NCI-H1694 (cell line): ENCODE results near the gene DBF4B.
"Not testable (repeated sequence)": the region's sequence is repeated elsewhere in the genome, so short reads cannot be mapped to it uniquely, and the experiment has no call there.

Experiments
- DNase-seq: peaks from one replicate; lab custom pipeline; 2025; lab: John Stamatoyannopoulos, UW

Gene DBF4B

GRCh38 chr17:44708401-44709263 is at the start of gene DBF4B:
Gene DBF4B (plus strand): TSS chr17:44708665. CDS start chr17:44708821, 156 bp downstream.
- DNase-seq: peak; percentile 84

DNA sequence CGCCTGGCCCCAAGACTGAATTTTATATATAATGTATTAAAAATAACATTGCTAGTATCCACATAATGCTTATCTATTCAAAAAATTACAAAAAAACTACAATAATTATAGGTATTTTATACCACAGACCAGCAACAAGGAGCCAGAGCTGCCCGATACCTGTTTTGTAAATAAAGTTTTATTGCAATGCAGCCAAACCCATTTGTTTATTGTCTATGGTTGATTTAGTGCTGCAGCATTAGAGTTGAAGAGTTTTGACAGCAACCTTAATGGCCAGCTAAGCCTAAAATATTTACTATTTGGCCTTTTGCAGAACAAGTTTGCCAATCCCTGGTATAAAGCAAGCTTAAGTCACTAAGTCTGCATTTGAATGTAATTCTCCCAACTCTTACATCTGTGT is 46.6 kb upstream of the DBF4B start:
- no peak for DNase-seq

- no peak for DNase-seq
Measured at GRCh38 chr17:44663095-44663494, 45.4 kb upstream of the DBF4B start.

- DNase-seq: no peak
Measured at GRCh38 chr17:44664867-44665266, 43.6 kb upstream of the DBF4B start.

GRCh38 chr17:44666006-44666405 is 42.5 kb upstream of the DBF4B start:
- DNase-seq: no peak

DNA sequence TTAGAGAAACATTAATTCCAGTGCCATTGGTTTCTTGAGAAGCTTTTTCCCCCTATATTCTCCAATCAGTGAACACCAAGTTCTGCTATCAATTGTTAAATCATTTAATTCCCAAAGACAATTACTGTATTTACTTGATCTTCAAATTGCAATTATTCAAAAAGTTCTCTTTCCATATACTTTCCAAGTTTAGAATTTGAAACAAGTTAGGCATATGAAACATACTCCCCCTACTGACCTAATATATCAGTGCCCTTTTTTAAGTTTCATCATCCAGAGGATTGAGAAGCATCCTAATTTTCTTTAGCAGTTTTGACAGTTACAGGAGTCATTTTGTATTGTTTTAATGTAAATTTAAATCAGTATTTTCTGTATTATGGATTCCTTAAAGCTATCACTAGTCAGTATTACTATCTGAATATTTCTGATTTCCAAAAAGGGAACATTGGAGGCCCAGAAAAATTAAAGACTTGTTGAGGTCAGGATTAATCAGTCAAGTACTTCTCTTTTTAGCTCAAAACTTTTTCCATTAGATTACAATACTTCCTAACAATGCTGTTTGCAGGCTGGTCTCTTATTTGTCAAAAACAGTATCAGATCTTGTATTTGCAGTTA is 35.9 kb upstream of the DBF4B start:
- DNase-seq: no peak

DNA sequence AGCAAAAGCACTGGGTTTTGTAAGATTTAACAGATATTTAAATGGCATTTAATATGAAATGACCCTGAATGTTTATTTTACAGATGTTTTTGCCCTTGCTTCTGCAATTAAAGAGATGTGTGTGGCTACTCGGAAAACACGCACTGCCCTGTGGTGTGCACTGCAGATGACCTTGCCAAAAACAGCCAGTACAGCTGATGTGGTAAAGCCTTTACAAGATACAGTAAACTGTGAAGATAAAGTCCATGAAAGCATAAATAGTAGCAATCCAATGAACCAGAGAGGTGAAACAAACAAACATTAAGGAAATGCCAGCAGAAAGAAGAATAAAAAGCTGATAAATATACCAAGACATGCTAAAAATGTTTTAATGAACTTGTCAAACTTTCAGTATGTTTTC is 34.6 kb upstream of the DBF4B start:
- DNase-seq: no peak

DNA sequence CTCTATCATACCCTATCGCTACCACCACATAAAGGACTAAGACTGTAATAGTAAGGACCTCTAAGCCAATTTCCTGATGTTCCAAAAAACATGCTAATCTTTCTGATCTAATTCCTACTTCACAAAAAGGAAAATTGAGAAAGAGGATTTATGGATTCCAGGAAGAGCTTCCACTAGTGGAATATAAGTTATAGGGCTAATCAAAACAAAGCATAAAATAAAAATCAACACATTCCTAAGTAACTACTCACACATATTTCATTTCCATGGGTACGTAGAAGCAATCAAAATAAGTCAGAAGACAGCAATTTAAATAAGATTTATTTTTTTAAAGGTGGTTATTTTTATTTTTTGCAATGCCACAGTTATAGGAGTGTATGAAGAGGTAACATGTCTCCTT is 31.3 kb upstream of the DBF4B start:
- no peak for DNase-seq

DNA sequence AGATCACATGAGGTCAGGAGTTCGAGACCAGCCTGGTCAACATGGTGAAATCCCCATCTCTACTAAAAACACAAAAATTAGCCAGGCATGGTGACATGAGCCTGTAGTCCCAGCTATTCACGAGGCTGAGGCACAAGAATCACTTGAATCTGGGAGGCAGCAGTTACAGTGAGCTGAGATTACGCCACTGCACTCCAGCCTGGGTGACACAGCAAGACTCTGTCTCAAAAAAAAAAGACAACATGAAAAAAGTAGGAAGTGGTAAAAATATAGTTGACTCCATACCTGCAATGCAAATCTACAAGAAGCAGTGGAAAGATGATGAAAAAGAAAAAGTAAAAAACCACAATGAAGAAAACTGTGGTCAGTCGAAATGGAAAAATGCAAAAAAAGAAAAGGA is 25.2 kb upstream of the DBF4B start:
- DNase-seq: not testable (repeated sequence)

DNA sequence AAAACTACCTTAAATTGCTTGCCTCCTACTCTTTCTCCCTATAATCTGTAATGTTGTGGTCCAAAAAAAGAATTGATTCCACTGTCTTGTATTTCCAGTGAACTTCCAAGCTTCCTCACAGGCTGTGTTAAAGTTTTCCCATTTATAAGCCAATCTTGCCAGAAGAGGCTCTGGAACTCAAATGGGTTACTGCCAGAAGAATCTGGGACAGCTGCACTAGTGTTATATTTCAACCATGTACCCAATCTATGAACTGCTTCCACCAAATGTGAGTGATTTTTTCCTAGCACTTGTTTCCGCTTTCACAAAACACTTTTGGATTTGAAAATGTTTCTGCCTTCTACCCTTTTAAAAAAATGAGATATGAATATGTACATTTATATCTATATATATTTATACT is 20.7 kb upstream of the DBF4B start:
- no peak for DNase-seq

DNA sequence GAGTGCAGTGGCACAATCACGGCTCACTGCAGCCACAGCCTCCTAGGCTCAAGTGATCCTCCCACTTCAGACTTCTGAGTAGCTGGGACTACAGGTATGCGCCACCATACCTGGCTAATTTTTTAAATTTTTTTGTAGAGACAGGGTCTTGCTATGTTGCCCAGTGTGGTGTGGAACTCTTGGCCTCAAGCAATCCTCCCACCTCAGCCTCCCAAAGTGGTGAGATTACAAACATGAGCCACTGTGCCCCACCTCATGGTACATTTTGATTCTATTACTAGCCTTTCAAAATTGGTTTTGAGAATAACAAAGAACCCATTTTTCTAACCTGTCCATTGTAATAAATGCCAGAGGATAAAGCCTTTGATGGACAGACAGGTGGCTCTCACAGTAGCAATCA is 20.3 kb upstream of the DBF4B start:
- DNase-seq: no peak

DNA sequence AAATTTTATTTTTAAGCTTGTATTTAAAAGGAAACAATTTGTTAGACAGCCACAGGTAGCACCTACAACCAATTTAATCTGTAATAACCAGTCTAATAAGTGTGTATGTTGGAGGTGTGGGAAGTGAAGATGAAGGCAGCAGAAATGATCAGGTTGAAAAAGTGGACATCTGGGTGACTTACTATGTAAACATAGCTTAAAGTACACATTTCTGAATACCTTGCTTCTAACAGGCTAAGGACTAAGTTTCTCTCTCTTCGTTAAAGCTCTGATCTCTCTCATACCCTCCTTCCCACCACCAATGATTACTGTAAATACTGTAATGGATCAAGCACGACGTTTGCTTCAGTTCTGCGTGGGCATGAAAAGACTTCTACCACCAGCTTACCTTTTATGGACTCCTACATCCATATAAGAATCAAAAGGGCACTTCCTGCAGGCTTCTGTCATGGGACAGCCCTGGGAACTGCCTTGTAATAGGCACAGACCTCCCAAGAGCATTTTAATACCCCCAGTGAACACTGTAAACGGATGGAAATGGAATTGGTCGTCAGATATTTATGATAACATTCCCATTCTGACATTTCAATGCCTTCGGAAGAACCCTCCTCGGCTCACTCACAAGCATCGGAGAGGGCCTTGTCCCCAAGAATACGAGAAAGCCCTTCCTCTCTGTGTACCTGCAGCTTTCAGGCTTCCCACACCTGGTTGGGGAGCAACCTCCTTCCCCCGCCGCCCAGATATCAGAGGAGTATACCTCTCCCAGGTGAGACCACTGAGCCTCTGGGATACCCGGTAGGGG is 19.6 kb upstream of the DBF4B start:
- DNase-seq: no peak

DNA sequence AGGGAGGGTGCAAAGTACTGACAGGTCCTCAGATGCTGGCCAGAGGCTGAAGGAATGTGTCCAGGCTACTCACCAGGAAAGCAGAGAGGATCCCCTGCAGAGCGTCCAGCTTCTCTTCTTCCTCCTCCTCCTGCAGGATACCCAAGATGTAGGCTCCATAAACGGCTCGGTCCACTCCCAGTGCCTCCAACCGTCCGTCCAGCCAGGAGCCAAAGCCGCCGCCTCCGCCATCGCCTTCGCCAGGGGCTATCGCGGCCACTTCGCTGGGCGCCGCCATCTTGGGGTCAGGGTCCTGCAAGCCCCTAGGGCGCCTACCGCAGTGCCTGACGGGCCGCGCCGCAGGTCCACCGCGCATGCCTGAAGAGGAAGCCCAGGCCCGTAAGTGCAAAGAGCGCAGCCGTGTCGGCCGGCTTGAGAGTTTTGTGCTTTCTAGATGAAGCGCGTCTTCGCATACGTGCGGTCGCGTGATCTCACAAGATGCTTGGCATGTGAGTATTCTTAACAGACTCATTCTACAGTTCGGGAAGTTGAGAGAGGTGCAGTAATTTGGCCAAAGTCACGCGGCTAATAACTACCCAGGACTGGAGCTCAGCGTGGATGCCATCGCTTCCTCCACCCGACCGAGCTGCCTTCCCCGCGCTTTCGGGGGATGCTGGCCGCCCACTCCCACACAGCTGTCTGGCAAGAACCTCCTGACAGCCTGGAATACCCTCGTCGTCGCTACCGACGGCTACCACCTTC is 18.8 kb upstream of the DBF4B start, which contains the start of gene CCDC43:
CCDC43 (minus strand) TSS at position 300 of the 741 bp plus-strand sequence; CDS start at position 277, 23 bp downstream.
- DNase-seq: peak; percentile 77

GRCh38 chr17:44690746-44691306 is 17.6 kb upstream of the DBF4B start:
- DNase-seq: not testable (repeated sequence)

DNA sequence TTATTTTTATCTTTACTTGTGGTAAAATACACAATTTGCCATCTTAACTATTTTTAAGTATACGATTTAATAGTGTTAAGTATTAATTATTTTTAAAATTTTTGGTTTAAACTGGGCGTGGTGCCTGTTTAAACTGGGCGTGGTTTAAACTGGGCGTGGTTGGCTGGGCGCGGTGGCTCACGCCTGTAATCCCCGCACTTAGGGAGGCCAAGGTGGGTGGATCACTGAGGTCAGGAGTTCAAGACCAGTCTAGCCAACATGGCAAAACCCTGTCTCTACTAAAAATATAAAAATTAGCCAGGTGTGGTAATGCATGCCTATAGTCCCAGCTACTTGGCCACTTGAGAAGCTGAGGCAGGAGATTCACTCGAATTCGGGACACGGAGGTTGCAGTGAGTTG is 14.9 kb upstream of the DBF4B start:
- no peak for DNase-seq

GRCh38 chr17:44700288-44700687 is 8.2 kb upstream of the DBF4B start:
- DNase-seq: not testable (repeated sequence)

- DNase-seq: no peak
Measured at GRCh38 chr17:44707755-44708400, 587 bp upstream of the DBF4B start.

DNA sequence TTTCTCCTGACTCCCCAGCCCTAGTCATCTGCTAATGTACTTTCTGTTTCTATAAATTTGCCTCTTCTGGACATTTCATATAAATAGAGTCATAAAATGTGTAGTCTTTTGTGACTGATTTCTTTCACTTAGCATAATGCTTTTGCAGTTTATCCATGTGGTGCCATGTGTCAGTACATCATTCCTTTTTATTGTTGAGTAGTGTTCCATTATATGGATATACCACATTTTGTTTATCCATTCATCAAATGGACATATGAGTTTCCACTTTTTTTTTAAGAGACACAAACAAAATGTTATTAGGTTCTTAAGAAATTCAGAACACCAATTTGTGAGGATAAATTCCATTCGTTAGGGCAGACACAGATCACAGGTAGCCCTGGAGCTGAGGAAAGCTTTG is 11.0 kb downstream of the DBF4B start:
- no peak for DNase-seq

GRCh38 chr17:44722254-44722653 is 13.8 kb downstream of the DBF4B start:
- DNase-seq: no peak

GRCh38 chr17:44726121-44726520 is 17.7 kb downstream of the DBF4B start:
- DNase-seq: not testable (repeated sequence)

GRCh38 chr17:44733753-44734152 is 25.3 kb downstream of the DBF4B start:
- peak; percentile 43 for DNase-seq
